A549 (cell line): ENCODE data around the gene SELP.

Experiments
- CHD2 ChIP-seq: fragments of 150-350 bp; IDR thresholded peaks from 2 replicates; pipeline ENCODE4 v1.6.1; 2014; ENCODE audit warnings: low read length; ENCODE audit not compliant: partially characterized antibody
- GATA3 ChIP-seq: IDR thresholded peaks from 2 replicates; pipeline ENCODE4 v1.6.1; 2012; ENCODE audit warnings: borderline replicate concordance

GRCh38 chr1:169561692-169562091, 68.2 kb downstream of the SELP start:
- TF ChIP-seq GATA3, result no peak
- TF ChIP-seq CHD2, result no peak
